ENCODE measurements around the gene PLCB3. TPM values are rescaled to one million over a fixed set of nuclear protein-coding genes. Genes with fewer than 3 reads are reported as not detected.

The PLCB3 gene
- total and polyA plus RNA-seq, 2 experiments from 2014 or later, result 10.6 to 24.7 TPM

DNA sequence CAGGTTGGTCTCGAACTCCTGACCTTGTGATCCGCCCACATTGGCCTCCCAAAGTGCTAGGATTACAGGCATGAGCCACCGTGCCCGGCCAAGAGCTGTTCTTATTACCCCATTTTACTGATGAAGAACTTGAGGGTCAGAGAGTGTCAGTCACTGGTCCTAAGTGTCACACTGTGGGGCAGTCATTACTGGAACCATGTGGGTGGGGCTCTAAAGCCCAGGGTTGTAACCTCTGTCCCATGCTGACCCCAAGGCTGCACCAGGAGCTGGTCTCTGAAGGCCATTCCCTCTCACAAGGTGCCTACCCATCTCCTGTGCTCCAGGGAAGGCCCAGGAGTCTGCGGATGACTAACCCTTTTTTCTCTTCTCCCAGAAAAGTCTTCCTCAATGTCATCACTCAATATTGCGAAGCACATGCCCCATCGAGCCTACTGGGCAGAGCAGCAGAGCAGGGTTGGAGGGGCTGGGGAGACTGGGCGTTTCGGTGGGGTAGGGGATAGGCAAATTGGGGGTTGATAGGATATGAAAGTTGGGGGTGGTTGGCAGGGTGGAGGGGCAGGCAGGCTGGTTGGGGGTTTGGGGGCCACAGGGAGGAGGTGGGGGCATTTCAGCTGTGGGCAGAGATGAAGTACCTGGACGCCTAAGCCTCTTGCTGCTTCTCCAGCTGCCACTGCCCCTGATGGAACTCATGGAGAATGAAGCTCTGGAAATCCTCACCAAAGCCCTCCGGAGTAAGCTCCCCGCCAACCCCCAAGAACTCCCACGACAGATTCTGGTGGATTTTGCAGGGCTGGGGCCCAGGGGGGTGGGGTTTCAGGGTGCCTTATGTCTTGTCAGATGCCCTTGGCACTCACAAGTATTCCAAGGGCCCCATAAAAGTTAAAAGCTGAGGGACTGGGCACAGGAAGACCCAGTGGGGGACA lies 52.0 kb downstream of the PLCB3 start:
- Histone ChIP-seq H3K27ac (no peak overlapping the region), H3K27me3 (peaks cover 37% of the 10 kb centered on the region), H3K36me3 (no peaks in the 10 kb centered on the region), H3K4me3 (no peak overlapping the region), H3K9me3 (ENCODE audit: low read depth) (no peaks in the 10 kb centered on the region), H3K4me1 (ENCODE audit: low read depth) (peaks cover 11% of the 10 kb centered on the region)
- TF ChIP-seq, protein P1, sequence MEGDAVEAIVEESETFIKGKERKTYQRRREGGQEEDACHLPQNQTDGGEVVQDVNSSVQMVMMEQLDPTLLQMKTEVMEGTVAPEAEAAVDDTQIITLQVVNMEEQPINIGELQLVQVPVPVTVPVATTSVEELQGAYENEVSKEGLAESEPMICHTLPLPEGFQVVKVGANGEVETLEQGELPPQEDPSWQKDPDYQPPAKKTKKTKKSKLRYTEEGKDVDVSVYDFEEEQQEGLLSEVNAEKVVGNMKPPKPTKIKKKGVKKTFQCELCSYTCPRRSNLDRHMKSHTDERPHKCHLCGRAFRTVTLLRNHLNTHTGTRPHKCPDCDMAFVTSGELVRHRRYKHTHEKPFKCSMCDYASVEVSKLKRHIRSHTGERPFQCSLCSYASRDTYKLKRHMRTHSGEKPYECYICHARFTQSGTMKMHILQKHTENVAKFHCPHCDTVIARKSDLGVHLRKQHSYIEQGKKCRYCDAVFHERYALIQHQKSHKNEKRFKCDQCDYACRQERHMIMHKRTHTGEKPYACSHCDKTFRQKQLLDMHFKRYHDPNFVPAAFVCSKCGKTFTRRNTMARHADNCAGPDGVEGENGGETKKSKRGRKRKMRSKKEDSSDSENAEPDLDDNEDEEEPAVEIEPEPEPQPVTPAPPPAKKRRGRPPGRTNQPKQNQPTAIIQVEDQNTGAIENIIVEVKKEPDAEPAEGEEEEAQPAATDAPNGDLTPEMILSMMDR (IDR thresholded peaks at IDR 0.05; ENCODE audit: low read depth, low read length), result no peak
- no peak for DNase-seq (ENCODE audit: low read depth in 1 of 2, low spot score in 1 of 2)

DNA sequence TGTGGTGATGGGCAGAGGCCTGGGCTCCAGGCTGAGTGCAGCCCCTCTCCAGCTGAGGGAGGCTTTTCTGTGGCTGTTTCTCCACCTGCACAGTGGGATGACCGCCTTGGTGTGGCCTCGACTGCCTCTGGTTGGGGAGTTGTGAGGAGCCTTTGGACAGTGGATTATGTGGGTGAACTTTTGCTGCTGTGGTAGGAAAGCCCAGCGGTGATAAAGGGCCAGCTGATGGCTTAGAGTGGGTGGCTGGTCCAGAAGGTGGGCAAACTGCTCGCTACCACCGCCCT lies 52.6 kb downstream of the PLCB3 start:
- Histone ChIP-seq H3K9me3 (ENCODE audit: low read depth) (no peaks in the 10 kb centered on the region), H3K27ac (no peak overlapping the region), H3K36me3 (no peaks in the 10 kb centered on the region), H3K27me3 (peaks cover 31% of the 10 kb centered on the region), H3K4me3 (peak overlapping the region; percentile 46), H3K4me1 (ENCODE audit: low read depth) (peaks cover 11% of the 10 kb centered on the region)
- no peak for DNase-seq (ENCODE audit: low read depth in 1 of 2, low spot score in 1 of 2)
- TF ChIP-seq, protein P1 (IDR thresholded peaks at IDR 0.05; ENCODE audit: low read depth, low read length), result no peak

DNA sequence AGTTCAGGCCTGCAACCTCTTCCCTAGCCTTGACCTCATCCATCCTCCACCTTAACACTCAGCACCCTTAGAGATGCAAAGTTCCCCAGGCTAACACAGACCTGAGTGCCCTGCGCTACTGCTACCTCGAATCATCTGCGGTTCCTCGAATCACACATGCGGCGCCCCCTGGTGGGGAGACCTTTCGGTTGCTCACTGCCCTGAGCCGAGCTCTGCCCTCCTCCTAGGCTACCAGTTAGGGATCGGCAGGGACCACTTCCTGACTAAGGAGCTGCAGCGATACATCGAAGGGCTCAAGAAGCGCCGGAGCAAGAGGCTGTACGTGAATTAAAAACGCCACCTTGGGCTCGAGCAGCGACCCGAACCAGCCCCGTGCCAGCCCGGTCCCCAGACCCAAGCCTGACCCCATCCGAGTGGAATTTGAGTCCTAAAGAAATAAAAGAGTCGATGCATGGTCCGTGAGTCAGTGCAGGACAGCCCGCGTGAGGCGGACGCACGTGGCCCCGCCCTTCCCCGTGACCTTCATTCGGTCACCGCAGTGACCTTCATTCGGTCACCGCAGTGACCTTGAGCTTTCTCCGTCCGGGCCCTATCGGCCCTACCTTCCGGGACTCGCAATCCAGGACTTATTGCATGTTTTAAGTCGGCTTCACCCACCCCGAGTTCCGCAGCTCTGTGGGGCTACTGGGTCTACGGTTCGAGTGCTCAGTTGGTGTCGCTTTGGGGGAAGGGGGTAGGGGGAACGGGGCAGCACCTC lies 53.2 kb downstream of the PLCB3 start:
- Histone ChIP-seq H3K27ac (peak overlapping the region; percentile 94), H3K4me1 (ENCODE audit: low read depth) (peaks cover 11% of the 10 kb centered on the region), H3K36me3 (no peaks in the 10 kb centered on the region), H3K4me3 (peak overlapping the region; percentile 46), H3K27me3 (peaks cover 25% of the 10 kb centered on the region), H3K9me3 (ENCODE audit: low read depth) (no peaks in the 10 kb centered on the region)
- TF ChIP-seq, protein P1 (IDR thresholded peaks at IDR 0.05; ENCODE audit: low read depth, low read length), result peak; percentile 91
- peak; percentile 93 to 95 for DNase-seq (ENCODE audit: low read depth in 1 of 2, low spot score in 1 of 2)

DNA sequence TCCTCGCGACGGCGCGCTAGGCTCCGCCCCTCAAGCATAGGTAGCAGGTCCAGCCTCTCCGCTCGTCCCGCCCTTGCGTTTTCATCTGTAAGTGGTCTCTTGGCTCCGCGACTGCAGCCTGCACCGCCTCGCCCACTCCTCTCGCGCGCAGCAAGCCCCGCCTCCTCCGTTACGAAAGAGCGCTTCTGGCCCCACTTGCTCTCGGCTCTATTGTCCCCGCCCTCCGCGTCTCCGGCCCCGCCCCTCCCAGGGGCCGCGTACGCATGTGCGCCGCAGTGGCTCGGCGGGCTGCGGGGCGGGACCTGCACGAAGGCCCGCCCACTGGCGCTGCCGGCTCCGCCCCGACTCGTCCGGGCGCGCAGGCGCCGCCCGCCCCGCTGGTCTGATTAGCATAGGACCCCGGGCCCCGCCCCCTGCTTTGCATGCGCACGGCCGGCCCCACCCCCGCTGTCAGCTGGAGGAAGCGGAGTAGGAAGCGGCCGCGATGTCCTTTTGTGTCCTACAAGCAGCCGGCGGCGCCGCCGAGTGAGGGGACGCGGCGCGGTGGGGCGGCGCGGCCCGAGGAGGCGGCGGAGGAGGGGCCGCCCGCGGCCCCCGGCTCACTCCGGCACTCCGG lies 53.9 kb downstream of the PLCB3 start, which contains the start of gene ESRRA:
Gene ESRRA (plus strand): TSS at position 450 of the 616 bp plus-strand sequence. CDS start 1,656 bp downstream, outside the sequence.
- TF ChIP-seq, protein P1 (IDR thresholded peaks at IDR 0.05; ENCODE audit: low read depth, low read length), result no peak
- H3K27me3 ChIP-seq, result peaks cover 18% of the 10 kb centered on the region
- no peaks in the 10 kb centered on the region for H3K9me3 ChIP-seq (ENCODE audit: low read depth)
- DNase-seq (ENCODE audit: low read depth in 1 of 2, low spot score in 1 of 2), result peak; percentile 99 to 100
- H3K27ac ChIP-seq, result peak within 1 kb of the TSS; percentile 94
- H3K36me3 ChIP-seq, result no peaks in the 10 kb centered on the region
- peaks cover 11% of the 10 kb centered on the region for H3K4me1 ChIP-seq (ENCODE audit: low read depth)
- peak within 1 kb of the TSS; percentile 71 for H3K4me3 ChIP-seq

Data from cardiac muscle cell (in vitro differentiated cells and primary cell).